K562 (cell line): ENCODE data around the gene EPHA2. TPM values are rescaled to one million over a fixed set of nuclear protein-coding genes. Genes with fewer than 3 reads are reported as not detected.
A peak's percentile ranks its signal among the peaks of the same experiment; 100 is the strongest.

Experiments used
- AFF1 ChIP-seq, 2 experiments: fragments of 450-650 bp; IDR thresholded peaks; 2 replicates each; pipeline ENCODE4 v1.6.1; 2018; ENCODE audit warnings: mild to moderate bottlenecking in 2 of 2, low read depth in 1 of 2; ENCODE audit not compliant: partially characterized antibody in 2 of 2
- BRF2 ChIP-seq: IDR thresholded peaks from 3 replicates; pipeline ENCODE4 v1.6.1; 2011; ENCODE audit warnings: borderline replicate concordance, mild to moderate bottlenecking; ENCODE audit not compliant: insufficient read length, insufficient read depth
- CBFB ChIP-seq: sonication (generic); formaldehyde crosslinking; IDR thresholded peaks from 2 replicates; pipeline ENCODE4 v1.4.0; 2020; ENCODE audit warnings: mild to moderate bottlenecking, missing genetic modification reagents
- GTF2B ChIP-seq: IDR thresholded peaks from 2 replicates; pipeline ENCODE4 v1.6.1; 2011; ENCODE audit not compliant: insufficient read length; ENCODE audit errors: extremely low read depth
- HDAC2 ChIP-seq: fragments of 450-650 bp; IDR thresholded peaks from 2 replicates; pipeline ENCODE4 v1.6.1; 2016; ENCODE audit warnings: mild to moderate bottlenecking
- HNRNPUL1 ChIP-seq: fragments of 200-400 bp; formaldehyde crosslinking; IDR thresholded peaks from 2 replicates; pipeline ENCODE4 v1.6.1; 2017; ENCODE audit warnings: low read length
- MYC ChIP-seq, 2 experiments: fragments of 250-450 bp in 1 of 2; sonication (Bioruptor Pico) in 1 of 2; IDR thresholded peaks; 2 replicates each; pipeline versions ENCODE4 v1.5.1 to v1.6.1; 2012 to 2021; ENCODE audit warnings: low read depth in 2 of 2, borderline replicate concordance in 1 of 2, improper control_type of control experiment in 1 of 2, low read length in 1 of 2, mild to moderate bottlenecking in 1 of 2, moderate library complexity in 1 of 2
- NELFE ChIP-seq: IDR thresholded peaks from 2 replicates; pipeline ENCODE4 v1.6.1; 2011; ENCODE audit warnings: mild to moderate bottlenecking; ENCODE audit not compliant: insufficient read depth, insufficient read length
- PHF8 ChIP-seq: fragments of 200-600 bp; sonication (generic); IDR thresholded peaks from 2 replicates; pipeline ENCODE4 v1.6.1; 2012; ENCODE audit warnings: mixed run types, mild to moderate bottlenecking, inconsistent platforms, low read length, moderate library complexity, borderline replicate concordance
- RBM22 ChIP-seq: fragments of 200-400 bp; formaldehyde crosslinking; IDR thresholded peaks from 2 replicates; pipeline ENCODE4 v1.6.1; 2018; ENCODE audit warnings: low read length, low read depth; ENCODE audit not compliant: poor library complexity, severe bottlenecking
- RCOR1 ChIP-seq, 2 experiments: IDR thresholded peaks; 2 replicates each; pipeline ENCODE4 v1.6.1; 2012; ENCODE audit warnings: low read depth in 2 of 2, low read length in 2 of 2, borderline replicate concordance in 1 of 2, improper control_type of control experiment in 1 of 2
- TAF9B ChIP-seq: fragments of 450-650 bp; IDR thresholded peaks from 2 replicates; pipeline ENCODE4 v1.6.1; 2018; ENCODE audit warnings: mild to moderate bottlenecking; ENCODE audit not compliant: partially characterized antibody
- THAP7 ChIP-seq: fragments of 250-450 bp; sonication (Bioruptor Pico); IDR thresholded peaks from 2 replicates; pipeline ENCODE4 v1.5.0; 2021
- TSC22D4 ChIP-seq: fragments of 450-650 bp; IDR thresholded peaks from 2 replicates; pipeline ENCODE4 v1.6.1; 2016; ENCODE audit warnings: missing genetic modification characterization, missing biosample characterization, control low read depth
- ZBTB17 ChIP-seq: fragments of 450-650 bp; formaldehyde crosslinking; IDR thresholded peaks from 2 replicates; pipeline ENCODE4 v1.4.0; 2020; ENCODE audit warnings: mild to moderate bottlenecking
- ZBTB43 ChIP-seq: sonication (generic); formaldehyde crosslinking; IDR thresholded peaks from 2 replicates; pipeline ENCODE4 v1.8.0; 2023; ENCODE audit warnings: mild to moderate bottlenecking, missing genetic modification reagents
- ZBTB8A ChIP-seq: fragments of 450-650 bp; IDR thresholded peaks from 2 replicates; pipeline ENCODE4 v1.6.1; 2018; ENCODE audit warnings: mild to moderate bottlenecking, moderate library complexity; ENCODE audit not compliant: partially characterized antibody
- ZFP36 ChIP-seq: fragments of 150-350 bp; IDR thresholded peaks from 2 replicates; pipeline ENCODE4 v1.6.1; 2018; ENCODE audit warnings: low read length, low read depth; ENCODE audit not compliant: partially characterized antibody
- polyA plus RNA-seq, 8 experiments: library from polyadenylated mRNA; depleted of rRNA in 4 of 8; stranded (reverse) in 5 of 8; unstranded in 3 of 8; fragments of >200 nt; fragmentation: Nextera tagmentation in 2 of 8; fragmentation: Illumina TruSeq in 1 of 8; extraction: Ambion mirVana in 2 of 8; extraction: Trizol in 1 of 8; gene quantifications; 2 replicates each; pipeline versions ENCODE4 v1.2.1 to v1.2.3, GENCODE V29; 2011 to 2014; ENCODE audit warnings: inconsistent platforms in 1 of 8, missing spikeins in 1 of 8
- total RNA-seq, 7 experiments: library from RNA; depleted of rRNA in 6 of 7; stranded (reverse); fragments of >200 nt in 6 of 7; fragmentation: Illumina TruSeq in 2 of 7; extraction: Trizol in 2 of 7; gene quantifications; 2 replicates each; pipeline versions ENCODE4 v1.2.1 to v1.2.3, GENCODE V29; 2011 to 2021; ENCODE audit warnings: low replicate concordance in 1 of 7
- TF ChIP-seq, protein P1 (sequence below): fragments of 250-450 bp; sonication (Bioruptor Pico); IDR thresholded peaks from 2 replicates; pipeline ENCODE4 v1.8.0; 2022; ENCODE audit warnings: moderate library complexity, mild to moderate bottlenecking, inconsistent platforms

The EPHA2 gene
- total and polyA plus RNA-seq, 9 of the 15 experiments (the other 6 are each of a cell fraction or from before 2014, with no cell fraction given) = 0.04 to 0.40 (median 0.07) TPM; not detected in 4

DNA sequence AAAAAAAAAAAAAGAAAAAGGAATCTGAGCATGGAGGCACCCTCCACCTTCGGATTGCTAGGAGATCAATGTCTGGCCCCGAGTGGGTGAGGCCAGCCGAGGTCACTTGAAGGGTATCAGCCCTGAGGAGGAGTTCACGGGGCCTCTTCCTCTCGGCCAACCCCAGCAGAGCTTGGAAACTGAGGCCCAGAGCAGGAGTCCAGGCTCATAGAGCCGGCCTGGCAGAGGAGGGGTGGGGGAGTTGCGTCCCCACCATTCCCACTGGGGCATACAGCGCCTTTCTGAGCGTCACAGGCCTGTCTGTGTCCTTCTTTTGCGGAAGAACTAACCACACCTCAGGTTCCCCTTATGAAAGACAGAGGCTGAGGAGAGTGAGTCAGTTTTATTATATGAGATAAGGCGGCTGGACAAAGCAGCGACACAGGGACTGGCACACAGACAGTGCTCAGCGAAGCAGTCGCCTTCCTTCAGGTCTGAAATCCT, 17.1 kb upstream of the EPHA2 start (continued):
- TF ChIP-seq BRF2 (no peak), RCOR1 (IDR thresholded peaks at IDR 0.05; ENCODE audit: borderline replicate concordance in 1 of 2, low read depth in 2 of 2, low read length in 2 of 2) (peak in 1 of 2 experiments; percentile 45; a peak in 2 of 4 replicates), TSC22D4 (tag) (no peak), HDAC2 (peak; percentile 34; the same call in 1 of the 2 replicates), NELFE (no peak), ZBTB43 (CRISPR knock-in tag) (no peak), PHF8 (peak; percentile 56; the same call in 1 of the 2 replicates), HNRNPUL1 (no peak), ZFP36 (no peak), TAF9B (no peak), THAP7 (no peak), GTF2B (peak; percentile 21), CBFB (no peak), RBM22 (no peak), MYC (IDR thresholded peaks at IDR 0.05; ENCODE audit: low read depth, low read length) (no peak), MYC (CRISPR knock-in tag; IDR thresholded peaks at IDR 0.05; ENCODE audit: borderline replicate concordance, low read depth) (no peak), AFF1 (IDR thresholded peaks at IDR 0.05; ENCODE audit: low read depth in 1 of 2, partially characterized antibody in 2 of 2) (no peak), ZBTB17 (CRISPR knock-in tag) (no peak), ZBTB8A (no peak)
- TF ChIP-seq, protein P1, sequence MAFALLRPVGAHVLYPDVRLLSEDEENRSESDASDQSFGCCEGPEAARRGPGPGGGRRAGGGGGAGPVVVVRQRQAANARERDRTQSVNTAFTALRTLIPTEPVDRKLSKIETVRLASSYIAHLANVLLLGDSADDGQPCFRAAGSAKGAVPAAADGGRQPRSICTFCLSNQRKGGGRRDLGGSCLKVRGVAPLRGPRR (CRISPR knock-in tag) = peak; percentile 68; the same call in 1 of the 2 replicates
